A549 treated with AZD9567 at 1 μM for 4 hours (cell line): ENCODE measurements around the gene SEC14L2. TPM values are rescaled to one million over a fixed set of nuclear protein-coding genes. Genes with fewer than 3 reads are reported as not detected.

Experiments used
- total RNA-seq: library from RNA; stranded (reverse); fragments of 200-300 nt; extraction: Qiagen RNA extraction; gene quantifications from 5 replicates; pipeline ENCODE4 v1.2.3, GENCODE V29; 2022; ENCODE audit not compliant: insufficient read depth

Gene SEC14L2
- 52.2 to 94.4 TPM (median 77.1 TPM) in 5 replicates for total RNA-seq

DNA sequence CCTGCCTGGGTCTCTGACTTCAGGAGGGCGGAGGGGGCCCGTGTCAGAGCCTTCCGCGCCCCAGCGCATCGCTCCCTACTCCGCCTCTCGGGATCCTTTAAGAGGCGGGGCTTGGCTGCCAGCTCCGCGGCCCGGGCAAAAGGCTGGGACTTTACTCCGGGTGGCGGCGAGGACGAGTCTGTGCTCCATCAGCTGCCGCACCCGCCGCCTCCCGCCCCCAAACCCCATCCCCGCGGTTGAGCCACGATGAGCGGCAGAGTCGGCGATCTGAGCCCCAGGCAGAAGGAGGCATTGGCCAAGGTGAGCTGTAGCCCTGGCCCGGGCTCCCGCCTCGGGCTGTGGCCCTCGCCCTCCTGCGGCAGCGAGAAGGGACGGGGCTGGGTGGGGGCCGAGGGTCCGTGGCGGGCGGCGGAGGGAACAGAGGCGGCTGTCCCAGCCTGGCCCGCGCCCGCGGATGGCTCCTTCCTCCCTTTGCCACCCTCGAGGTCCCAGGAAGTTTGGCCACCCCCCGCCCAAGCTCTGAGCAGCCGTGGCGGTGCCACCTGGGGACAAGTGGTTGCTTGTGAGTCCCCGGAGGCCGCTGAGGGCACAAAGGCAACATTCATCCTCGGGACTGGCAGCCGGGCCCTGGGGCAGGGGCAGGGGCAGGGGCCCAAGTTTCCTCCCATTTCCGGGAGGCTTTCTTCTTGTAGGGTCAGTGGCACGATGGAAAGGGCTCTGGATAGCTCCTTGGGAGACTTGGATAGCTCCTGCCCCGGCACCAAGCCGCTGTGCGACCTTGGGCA lies at the start of gene SEC14L2:
TSS of gene SEC14L2 (plus strand) at position 148 of the 785 bp plus-strand sequence. CDS start at position 247, 99 bp downstream.

DNA sequence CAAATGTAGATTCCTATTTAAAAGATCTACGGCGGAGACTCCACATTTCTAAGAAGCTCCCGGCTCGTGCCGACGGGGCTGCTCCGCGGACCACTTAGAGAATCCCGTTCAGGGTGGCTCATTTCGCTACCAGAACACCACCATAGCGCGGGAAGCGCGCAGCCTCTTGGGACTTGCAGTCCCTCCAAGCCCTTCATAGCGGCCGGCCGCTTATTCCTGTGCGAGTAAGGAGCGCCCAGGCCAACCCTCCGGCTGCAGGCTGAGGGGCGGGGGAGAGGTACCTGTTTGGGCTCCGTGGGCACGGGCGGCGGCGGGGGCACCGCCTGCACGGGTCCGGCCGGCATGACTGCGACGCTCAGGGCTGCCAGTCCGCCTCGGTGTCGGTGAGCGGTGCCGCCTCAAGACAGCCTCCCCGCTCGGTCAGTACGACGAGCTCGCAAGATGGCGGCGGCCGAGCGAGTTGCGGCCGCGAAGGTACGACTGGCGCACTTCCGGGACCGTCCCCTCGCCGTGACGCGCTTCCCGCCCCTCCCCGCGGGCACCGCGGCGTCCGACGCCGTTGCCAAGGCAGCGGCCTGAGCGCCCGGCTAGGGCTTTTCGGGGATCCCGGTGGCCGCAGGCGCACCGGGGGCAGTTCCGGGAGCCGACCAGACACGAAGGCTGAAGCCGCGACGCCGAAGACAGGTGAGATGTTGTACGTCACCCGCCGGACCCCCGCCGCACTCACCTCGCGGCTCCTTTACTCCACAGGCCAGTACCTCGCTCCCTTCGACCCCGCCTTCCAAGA lies 40.2 kb upstream of the SEC14L2 start, which contains the start of the genes CCDC157 and SF3A1:
TSS of gene CCDC157 (plus strand) at position 559 of the 787 bp plus-strand sequence. CDS start 8,994 bp downstream, outside the sequence.
TSS of gene SF3A1 (minus strand) at position 446 of the 787 bp plus-strand sequence. CDS start at position 344, 102 bp downstream.

DNA sequence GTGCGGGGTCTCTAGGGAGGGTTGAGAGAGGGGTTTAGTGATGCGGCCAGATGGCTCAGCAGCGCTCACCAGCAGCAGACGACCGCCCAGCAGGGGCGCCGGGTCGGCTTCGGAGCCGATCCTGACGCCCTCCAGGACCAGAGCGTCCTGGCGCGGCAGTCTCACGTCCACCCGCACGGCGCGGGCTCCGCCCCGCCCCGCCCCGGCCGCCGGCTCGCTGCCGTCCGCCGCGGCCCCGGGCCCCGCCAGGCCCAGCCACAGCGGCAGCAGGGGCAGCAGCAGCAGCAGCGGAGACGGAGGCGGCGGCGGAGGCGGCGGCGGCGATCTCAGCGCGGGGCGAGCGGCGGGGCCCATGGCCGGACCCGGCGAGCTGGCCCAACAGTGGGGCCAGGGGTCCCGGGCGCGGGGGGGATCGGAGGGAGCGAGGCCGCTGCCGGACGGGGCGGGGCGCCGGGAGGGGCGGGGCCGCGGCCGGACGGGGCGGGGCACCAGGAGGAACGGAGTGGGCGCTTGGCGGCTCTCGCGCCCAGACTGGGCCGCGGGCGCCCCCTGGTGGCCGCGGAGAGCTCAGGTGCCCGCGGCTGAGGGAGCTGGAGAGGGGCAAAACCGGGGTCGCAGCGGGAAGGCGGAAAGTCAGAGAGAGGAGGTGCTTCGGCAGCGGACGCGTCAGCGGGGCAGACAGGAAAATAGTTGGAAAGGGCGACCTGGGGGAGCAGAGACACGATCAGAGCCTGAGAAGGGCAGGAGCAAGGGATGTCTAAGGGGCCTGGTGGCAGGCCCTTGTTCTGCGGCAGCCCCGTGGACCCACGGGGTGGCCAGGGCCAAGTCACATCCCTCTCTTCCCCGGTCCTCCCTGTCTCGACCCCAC lies 9.6 kb upstream of the SEC14L2 start, which contains the start of gene RNF215:
TSS of gene RNF215 (minus strand) at position 452 of the 868 bp plus-strand sequence. CDS start at position 354, 98 bp downstream.

DNA sequence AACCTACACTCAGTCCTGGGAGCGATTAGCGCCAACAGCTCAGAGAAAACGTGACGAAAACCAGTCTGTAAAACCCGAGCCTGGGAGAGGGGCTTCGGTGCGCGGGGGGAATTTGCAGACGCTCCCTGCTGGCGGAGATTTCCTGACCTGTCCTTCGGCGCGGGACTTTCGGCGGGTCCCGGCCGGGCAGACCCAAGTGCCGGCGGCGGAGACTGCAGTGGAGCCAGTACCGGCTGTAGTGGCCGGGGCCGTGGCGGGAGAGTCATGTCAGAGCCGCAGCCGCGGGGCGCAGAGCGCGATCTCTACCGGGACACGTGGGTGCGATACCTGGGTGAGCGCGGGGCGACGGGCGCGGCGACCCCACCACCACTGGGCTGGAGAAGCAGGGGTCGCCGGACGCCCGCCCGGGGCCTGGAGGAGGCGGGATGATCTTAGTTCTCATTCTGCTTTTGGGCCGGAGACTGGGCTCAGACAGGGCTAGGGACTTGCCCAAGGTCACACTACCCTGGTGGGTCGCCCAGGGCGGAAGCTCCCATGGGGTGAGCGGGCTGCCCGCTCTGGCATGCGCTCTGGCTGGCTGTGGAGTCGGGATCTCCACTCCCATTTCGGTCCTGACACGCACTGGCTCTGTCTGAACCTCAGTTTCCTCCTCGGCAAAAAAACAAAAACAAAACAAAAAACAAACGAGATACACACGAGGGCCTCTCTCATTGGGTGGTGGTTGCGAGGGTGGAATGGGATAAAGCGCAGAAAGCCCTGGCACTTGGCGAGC lies 29.0 kb downstream of the SEC14L2 start, which contains the start of gene MTFP1:
TSS of gene MTFP1 (plus strand) at position 153 of the 772 bp plus-strand sequence. CDS start at position 265, 112 bp downstream.

DNA sequence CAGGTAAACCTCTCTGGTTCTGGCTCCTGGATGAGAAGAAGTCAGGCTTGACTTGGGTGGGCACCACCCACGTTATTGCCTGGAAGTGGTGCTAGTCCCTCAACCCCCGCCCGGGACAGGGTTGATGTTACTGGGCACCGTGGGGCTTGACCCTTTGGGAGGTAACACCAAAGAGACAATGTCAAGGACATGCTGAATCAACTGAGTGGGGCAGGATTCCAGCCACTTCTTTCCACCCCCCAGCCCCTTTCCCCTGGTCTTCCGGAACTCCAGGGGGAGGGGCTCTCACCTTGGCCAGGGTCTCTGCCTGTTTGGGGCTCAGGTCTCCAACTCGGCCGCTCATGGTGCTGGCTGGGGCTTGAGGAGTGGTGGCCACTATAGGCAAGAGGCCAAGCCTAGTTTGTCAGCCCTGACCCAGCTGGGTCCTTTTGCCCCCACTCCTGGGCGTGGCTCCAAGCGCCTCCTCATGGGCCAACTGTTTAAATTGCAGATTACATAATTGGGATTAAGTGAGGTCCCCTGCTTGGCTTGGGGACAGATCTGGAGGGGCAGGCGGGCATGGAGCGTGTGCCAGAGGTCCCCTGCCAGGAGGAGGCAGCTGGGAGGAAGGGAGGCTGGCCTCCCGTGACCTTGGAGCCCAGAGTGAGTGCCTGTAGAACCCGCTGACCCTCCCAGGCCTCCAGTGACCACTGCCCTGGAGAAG lies 74.9 kb downstream of the SEC14L2 start, which contains the start of gene SEC14L3:
TSS of gene SEC14L3 (minus strand) at position 402 of the 703 bp plus-strand sequence. CDS start at position 343, 59 bp downstream.

Other genes starting within 250 kb of the SEC14L2 start
- gene LIF, start 150.3 kb upstream of the SEC14L2 start, total RNA-seq, result 14.1 to 30.4 TPM (median 28.0 TPM) in 5 replicates
- gene OSM, start 130.2 kb upstream of the SEC14L2 start, total RNA-seq, result 0.07 TPM in 1 of 5 replicates, not detected in the others
- 6.5 to 11.9 TPM (median 6.8 TPM) in 5 replicates for gene CASTOR1, start 107.5 kb upstream of the SEC14L2 start, total RNA-seq
- gene TBC1D10A, start 70.1 kb upstream of the SEC14L2 start, total RNA-seq, result 9.9 to 14.7 TPM (median 11.0 TPM) in 5 replicates
- gene SF3A1, start 40.1 kb upstream of the SEC14L2 start, total RNA-seq, result 50.9 to 68.2 TPM (median 61.9 TPM) in 5 replicates
- 3.1 to 3.6 TPM (median 3.3 TPM) in 5 replicates for gene CCDC157, start 40.0 kb upstream of the SEC14L2 start, total RNA-seq
- gene RNF215, start 9.6 kb upstream of the SEC14L2 start, total RNA-seq, result 10.8 to 23.2 TPM (median 21.5 TPM) in 5 replicates
- gene MTFP1, start 28.8 kb downstream of the SEC14L2 start, total RNA-seq, result 64.8 to 68.9 TPM (median 67.0 TPM) in 5 replicates
- not detected in 5 replicates for gene SEC14L3, start 75.0 kb downstream of the SEC14L2 start, total RNA-seq
- gene SEC14L4, start 108.7 kb downstream of the SEC14L2 start, total RNA-seq, result 4.9 to 6.1 TPM (median 5.5 TPM) in 5 replicates
- not detected in 5 replicates for gene SEC14L6, start 149.7 kb downstream of the SEC14L2 start, total RNA-seq
- 6.2 to 8.1 TPM (median 7.0 TPM) in 5 replicates for gene GAL3ST1, start 177.6 kb downstream of the SEC14L2 start, total RNA-seq
- gene PES1, start 194.9 kb downstream of the SEC14L2 start, total RNA-seq, result 100 to 140 TPM (median 106 TPM) in 5 replicates
- gene TCN2, start 210.2 kb downstream of the SEC14L2 start, total RNA-seq, result 4.1 to 5.1 TPM (median 4.5 TPM) in 5 replicates
- gene SLC35E4, start 238.8 kb downstream of the SEC14L2 start, total RNA-seq, result 5.3 to 7.7 TPM (median 7.1 TPM) in 5 replicates